Activated CD4-positive, alpha-beta T cell treated with anti-CD3 and anti-CD28 coated beads, Interleukin-2, amount 50 U/mL, for 16 hours (primary cell): Measurements from ENCODE around the gene DPYD.

Source experiments
- DNase-seq: peaks from one replicate; pipeline ENCODE4 v3.0.0-alpha.2; 2020

The DPYD gene

DNA sequence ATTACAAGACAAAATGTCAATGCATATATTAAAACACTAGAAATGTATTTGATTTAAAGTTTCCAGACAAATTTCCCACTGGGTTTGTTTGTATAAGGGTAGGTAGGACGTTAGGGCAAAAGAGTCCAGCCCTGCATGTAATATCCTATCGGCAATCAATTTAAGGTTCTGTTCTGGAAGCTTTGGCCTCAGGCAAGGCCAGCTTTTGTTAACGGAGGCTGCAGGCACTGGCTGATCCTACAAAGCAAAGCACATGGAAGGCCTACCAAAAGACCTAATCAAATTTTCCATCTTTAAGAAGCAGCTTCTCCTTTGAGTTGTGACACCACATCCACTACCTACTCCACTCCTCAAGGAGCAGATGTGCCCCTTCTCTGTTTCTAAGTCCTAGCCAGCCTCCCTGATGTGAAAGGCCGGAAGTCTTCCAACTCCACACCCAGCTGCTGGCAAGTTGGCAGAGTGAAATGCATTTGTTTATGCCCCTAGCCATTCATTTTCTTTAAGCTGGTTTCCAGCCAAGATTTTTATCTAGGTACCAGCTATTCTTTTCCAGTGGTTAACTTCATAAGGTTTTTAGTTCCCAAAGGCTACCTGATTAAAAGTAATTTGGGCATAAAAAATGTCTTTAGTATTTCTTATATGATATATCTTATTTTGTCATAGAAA is 746.7 kb downstream of the DPYD start:
- no peak for DNase-seq

GRCh38 chr1:97170300-97170699 is 750.5 kb downstream of the DPYD start:
- no peak for DNase-seq

- DNase-seq: no peak
Observed at GRCh38 chr1:97168056-97168455, 752.8 kb downstream of the DPYD start.

DNA sequence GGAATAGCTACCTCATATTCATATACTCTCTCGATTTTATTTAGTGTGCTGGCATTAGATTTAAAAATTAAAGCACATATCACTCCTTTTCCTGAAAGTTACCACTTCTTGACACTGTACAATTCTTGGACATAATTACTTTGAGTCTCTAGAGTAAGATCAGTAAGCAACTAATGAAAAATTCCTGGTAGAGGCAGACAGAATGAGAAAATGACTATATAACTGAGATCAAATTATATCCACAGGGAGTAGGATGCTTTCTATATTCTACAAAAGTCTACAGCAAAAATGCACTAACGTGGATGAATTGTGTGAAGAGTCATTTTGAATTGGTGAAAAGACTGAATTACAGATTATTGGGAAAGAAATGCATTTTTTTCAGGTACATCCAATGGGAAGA is 753.6 kb downstream of the DPYD start:
- no peak for DNase-seq

DNA sequence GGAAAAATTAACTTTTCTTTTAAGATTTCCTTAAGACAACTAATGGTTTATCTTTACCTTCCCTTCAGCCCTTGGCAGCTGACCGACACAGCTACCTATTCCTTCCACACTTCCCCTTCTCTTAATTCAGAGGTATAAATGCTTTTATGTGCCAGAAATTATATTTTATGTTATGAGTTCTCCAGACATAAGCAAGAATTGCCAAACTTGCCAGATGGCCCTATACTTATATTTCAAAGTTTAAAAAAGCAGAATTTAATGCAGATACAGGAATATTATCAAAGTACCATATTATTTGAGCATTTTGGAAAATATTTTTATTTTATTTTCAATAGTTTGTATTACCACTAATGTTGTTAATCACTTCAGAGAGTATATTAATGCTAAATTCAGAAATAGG is 754.2 kb downstream of the DPYD start:
- no peak for DNase-seq

GRCh38 chr1:97164276-97164639 is 756.6 kb downstream of the DPYD start:
- DNase-seq: no peak

- no peak for DNase-seq
Observed at GRCh38 chr1:97163591-97164275, 757.1 kb downstream of the DPYD start.

DNA sequence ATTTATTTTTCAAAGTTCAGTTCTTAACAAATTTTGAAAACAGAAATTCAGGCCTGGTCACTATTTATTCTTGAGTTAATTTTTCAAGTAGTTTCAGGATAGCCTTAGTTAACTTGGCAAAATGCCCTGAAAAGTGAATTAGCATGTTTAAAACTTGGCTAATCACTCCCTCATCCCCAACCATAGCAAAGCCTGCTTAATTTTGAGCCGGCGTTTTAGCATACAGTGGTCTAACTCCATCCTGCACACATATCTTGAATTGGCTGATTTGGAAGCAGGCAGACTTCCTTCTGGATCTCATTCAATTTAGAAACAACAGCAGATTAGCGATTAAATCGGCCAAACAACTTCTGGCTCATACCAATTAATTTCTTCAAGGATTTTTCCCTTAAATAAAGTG is 760.0 kb downstream of the DPYD start:
- DNase-seq: no peak

- DNase-seq: no peak
Observed at GRCh38 chr1:97159342-97159741, 761.5 kb downstream of the DPYD start.

- no peak for DNase-seq
Observed at GRCh38 chr1:97158691-97159096, 762.1 kb downstream of the DPYD start.

GRCh38 chr1:97157991-97158390 is 762.8 kb downstream of the DPYD start:
- no peak for DNase-seq

- no peak for DNase-seq
Observed at GRCh38 chr1:97151651-97152050, 769.2 kb downstream of the DPYD start.

DNA sequence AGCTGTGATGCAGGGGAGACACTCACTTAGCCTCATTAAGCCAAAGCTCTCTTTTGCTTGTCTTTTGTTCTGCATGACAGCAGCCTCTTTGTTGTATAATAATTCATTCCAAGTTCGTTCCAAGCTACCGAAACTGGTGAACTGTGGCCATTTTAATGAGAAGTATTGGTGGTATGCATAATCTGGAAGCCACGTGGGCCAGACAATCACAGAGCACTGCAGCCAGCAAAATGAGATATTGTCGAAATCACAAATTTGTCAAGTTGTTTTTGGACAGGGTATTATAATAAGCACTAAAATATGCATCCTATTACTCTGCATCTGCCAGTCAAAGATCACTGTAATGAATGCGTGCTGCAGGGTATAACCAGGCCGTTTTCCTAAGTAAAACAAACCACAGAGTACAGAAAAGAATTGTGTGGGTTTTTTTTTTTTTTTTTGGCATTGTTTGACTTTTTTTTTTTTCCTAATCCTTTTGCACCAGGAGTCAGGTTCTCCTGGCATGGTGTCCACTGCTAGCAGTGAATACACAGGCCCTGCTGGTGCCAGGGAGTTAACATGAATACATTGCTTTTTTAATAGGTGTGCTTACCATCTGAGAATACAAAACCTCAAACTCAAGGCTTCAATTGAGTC is 775.4 kb downstream of the DPYD start:
- DNase-seq: no peak

DNA sequence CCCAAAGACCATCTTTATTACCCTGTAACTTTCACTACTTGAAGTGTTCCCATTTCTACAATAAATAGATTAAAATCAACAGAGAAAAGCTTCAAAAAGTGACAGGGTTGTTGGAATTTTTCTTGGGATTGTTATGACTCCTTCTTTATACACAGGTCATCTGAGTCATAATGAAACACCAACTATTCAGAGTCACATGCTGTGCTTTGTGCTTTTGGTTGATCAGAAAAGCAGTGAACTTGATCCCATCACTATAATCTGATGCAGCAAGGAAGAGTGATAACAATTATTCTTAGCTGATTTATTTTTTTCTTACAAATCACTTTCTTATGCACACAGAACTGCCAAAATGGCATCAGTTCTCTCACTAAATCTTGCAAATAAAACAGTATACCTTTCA is 776.3 kb downstream of the DPYD start:
- peak; percentile 3 for DNase-seq

DNA sequence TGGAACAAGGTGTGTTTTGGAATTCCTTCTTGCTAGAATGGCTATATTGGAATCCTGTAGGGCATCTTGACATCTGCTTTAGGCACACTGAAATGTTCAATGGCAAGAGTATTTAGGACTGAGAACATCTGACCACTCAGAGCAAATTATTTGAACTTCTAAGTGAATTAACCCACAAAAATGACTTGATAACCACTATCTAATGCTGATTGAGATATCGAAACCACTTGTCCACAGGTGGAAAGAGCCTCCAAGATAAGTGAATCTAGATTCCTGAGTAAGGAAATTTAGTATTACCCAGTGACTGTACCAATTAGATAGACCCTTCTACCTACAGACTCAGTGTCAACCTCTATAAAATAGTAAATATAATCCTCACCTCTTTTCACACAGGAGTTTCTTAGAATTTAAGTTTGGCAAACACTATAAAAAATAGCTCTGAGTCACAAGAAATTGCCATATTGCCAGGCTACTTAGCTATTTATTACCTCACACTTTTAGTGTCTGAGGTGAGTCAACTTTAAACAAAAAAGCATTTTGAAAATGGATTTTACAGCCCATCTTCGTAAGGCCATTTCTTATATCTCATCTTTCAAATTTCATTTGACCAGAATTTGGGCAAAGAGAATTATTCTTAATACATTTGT is 777.5 kb downstream of the DPYD start:
- no peak for DNase-seq

- DNase-seq: no peak
Observed at GRCh38 chr1:97140611-97141010, 780.2 kb downstream of the DPYD start.

DNA sequence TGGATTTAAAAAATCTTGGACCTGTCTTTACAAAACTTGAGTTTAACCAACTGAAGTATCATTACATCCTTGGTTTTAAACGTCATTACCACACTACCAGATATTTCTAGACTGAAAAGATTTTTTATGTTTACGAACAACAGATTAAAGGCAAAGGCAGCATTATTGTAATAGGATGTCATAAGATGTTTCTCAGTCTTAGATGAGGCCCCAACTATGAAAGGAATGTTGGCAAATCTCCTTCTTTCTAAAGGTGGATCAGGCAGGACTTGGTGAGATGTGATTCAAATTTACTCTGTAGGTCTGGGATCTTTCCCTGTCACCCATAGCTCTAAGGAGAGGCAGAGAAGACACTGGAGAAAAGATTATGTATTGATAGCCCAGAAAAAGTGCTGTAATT is 781.3 kb downstream of the DPYD start:
- DNase-seq: no peak

- no peak for DNase-seq
Observed at GRCh38 chr1:97138515-97139032, 782.3 kb downstream of the DPYD start.

- peak; percentile 38 for DNase-seq
Observed at GRCh38 chr1:97137862-97138514, 782.8 kb downstream of the DPYD start.

- no peak for DNase-seq
Observed at GRCh38 chr1:97136996-97137395, 783.8 kb downstream of the DPYD start.

GRCh38 chr1:97135972-97136371 is 784.9 kb downstream of the DPYD start:
- no peak for DNase-seq

DNA sequence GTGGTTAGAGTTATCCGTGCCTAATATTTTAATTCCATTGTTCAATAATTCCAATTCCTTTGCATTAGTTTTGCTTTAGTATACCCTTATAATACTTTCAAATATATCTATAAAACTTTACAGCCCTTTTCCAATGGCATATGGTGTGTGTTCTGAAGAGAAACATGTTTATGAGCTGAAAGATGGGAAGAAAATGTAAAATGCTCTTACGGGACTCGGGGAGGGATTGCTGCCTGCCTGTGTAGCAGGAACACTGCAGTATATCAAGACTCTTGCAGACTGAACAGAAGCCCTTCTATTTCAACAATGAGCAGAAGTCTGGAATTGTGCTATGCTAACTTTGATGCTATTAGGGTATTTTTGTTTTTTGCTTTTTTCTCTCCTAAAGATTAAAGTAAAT is 792.4 kb downstream of the DPYD start:
- no peak for DNase-seq
